ENCODE data around the gene SERPINB7. TPM values are rescaled to one million over a fixed set of nuclear protein-coding genes. Genes with fewer than 3 reads are reported as not detected.

SERPINB7 gene
- total RNA-seq, 2 experiments from 2014 or later, result not detected

GRCh38 chr18:63848159-63848558 is 72.9 kb downstream of the SERPINB7 start:
- DNase-seq (peak; percentile 5), ATAC-seq (no peak)
- H3K4me1 Mint-ChIP-seq (ENCODE audit: low read depth), result no peaks in the 10 kb centered on the region
- ChIA-PET POLR2A (no interaction called here), CTCF (interaction anchor here (2.0 kb wide), 1 partner anchor 330 kb away, joined by 12 read pairs; no protein-coding TSS in a partner anchor)
- TF ChIP-seq CTCF (IDR thresholded peaks at IDR 0.05), result peak; percentile 15
- H3K27ac Mint-ChIP-seq, result no peak overlapping the region
- peaks cover 8% of the 10 kb centered on the region for H3K27me3 Mint-ChIP-seq
- no peak overlapping the region for H3K4me3 Mint-ChIP-seq
- no peaks in the 10 kb centered on the region for H3K9me3 Mint-ChIP-seq
- intact Hi-C loops (cut with micrococcal nuclease), result loop anchor here (5.0 kb wide), 1 partner anchor 331 kb away; no protein-coding TSS in a partner anchor
- no peaks in the 10 kb centered on the region for H3K36me3 Mint-ChIP-seq (ENCODE audit: low read depth)

GRCh38 chr18:63850020-63850419 is 74.8 kb downstream of the SERPINB7 start:
- intact Hi-C loops (cut with micrococcal nuclease), result no loop called here
- H3K4me3 Mint-ChIP-seq, result no peak overlapping the region
- no peak for TF ChIP-seq CTCF (IDR thresholded peaks at IDR 0.05)
- ChIA-PET CTCF (no interaction called here), POLR2A (no interaction called here)
- DNase-seq (peak; percentile 43), ATAC-seq (no peak)
- H3K9me3 Mint-ChIP-seq, result no peaks in the 10 kb centered on the region
- peaks cover 1% of the 10 kb centered on the region for H3K27me3 Mint-ChIP-seq
- no peaks in the 10 kb centered on the region for H3K4me1 Mint-ChIP-seq (ENCODE audit: low read depth)
- H3K27ac Mint-ChIP-seq, result no peak overlapping the region
- no peaks in the 10 kb centered on the region for H3K36me3 Mint-ChIP-seq (ENCODE audit: low read depth)

GRCh38 chr18:63850636-63851035 is 75.4 kb downstream of the SERPINB7 start:
- no peaks in the 10 kb centered on the region for H3K9me3 Mint-ChIP-seq
- ChIA-PET CTCF (no interaction called here), POLR2A (no interaction called here)
- intact Hi-C loops (cut with micrococcal nuclease), result no loop called here
- ATAC-seq (no peak), DNase-seq (no peak)
- H3K27ac Mint-ChIP-seq, result no peak overlapping the region
- no peak overlapping the region for H3K4me3 Mint-ChIP-seq
- no peaks in the 10 kb centered on the region for H3K27me3 Mint-ChIP-seq
- TF ChIP-seq CTCF (IDR thresholded peaks at IDR 0.05), result no peak
- no peaks in the 10 kb centered on the region for H3K4me1 Mint-ChIP-seq (ENCODE audit: low read depth)
- no peaks in the 10 kb centered on the region for H3K36me3 Mint-ChIP-seq (ENCODE audit: low read depth)

Other genes with a start within 250 kb of the SERPINB7 start
- not detected for gene SERPINB12, start 233.0 kb upstream of the SERPINB7 start, total RNA-seq
- not detected for gene SERPINB13, start 188.1 kb upstream of the SERPINB7 start, total RNA-seq
- gene SERPINB4, start 131.2 kb upstream of the SERPINB7 start, total RNA-seq, result not detected
- not detected for gene SERPINB3, start 113.5 kb upstream of the SERPINB7 start, total RNA-seq
- gene SERPINB11, start 72.5 kb upstream of the SERPINB7 start, total RNA-seq, result not detected
- gene SERPINB2, start 112.3 kb downstream of the SERPINB7 start, total RNA-seq, result not detected
- not detected for gene SERPINB10, start 132.5 kb downstream of the SERPINB7 start, total RNA-seq
- gene HMSD, start 173.9 kb downstream of the SERPINB7 start, total RNA-seq, result 1 to 10 TPM; 1.4 to 1.6 TPM
- 1 to 10 TPM; 6.3 to 7.5 TPM for gene SERPINB8, start 194.7 kb downstream of the SERPINB7 start, total RNA-seq

Measured in activated CD8-positive, alpha-beta T cell treated with anti-CD3 and anti-CD28 coated beads for 36 hours (primary cell).